SH-SY5Y (cell line): ENCODE results near the gene ACSM3.

Experiments used
- GATA2 ChIP-seq: IDR thresholded peaks from 2 replicates; pipeline ENCODE4 v1.6.1; 2011; ENCODE audit warnings: mild to moderate bottlenecking, low read depth, low read length
- GATA3 ChIP-seq: IDR thresholded peaks from 2 replicates; pipeline ENCODE4 v1.6.1; 2011; ENCODE audit warnings: low read depth, mild to moderate bottlenecking, low read length, moderate library complexity

GRCh38 chr16:20801278-20801677 is 37.5 kb downstream of the ACSM3 start:
- TF ChIP-seq GATA2 (no peak), GATA3 (no peak)
